HG03469 (cell line): ENCODE measurements around the gene BBS9.

ENCODE experiments used
- ATAC-seq: cut with Tn5 transposase; IDR thresholded peaks from one replicate; pipeline ENCODE4 v1.9.1; 2021; ENCODE audit warnings: mild to moderate bottlenecking, moderate library complexity, moderate number of reproducible peaks; ENCODE audit not compliant: unreplicated experiment

The BBS9 gene

GRCh38 chr7:33531888-33532287, 402.5 kb downstream of the BBS9 start:
- no peak for ATAC-seq

GRCh38 chr7:33534833-33535232, 405.5 kb downstream of the BBS9 start:
- ATAC-seq, result no peak

- ATAC-seq, result no peak
These were observed 406.6 kb downstream of the BBS9 start for GRCh38 chr7:33535989-33536388.

GRCh38 chr7:33536398-33537103, 407.2 kb downstream of the BBS9 start:
- ATAC-seq, result no peak

GRCh38 chr7:33537104-33537477, 407.7 kb downstream of the BBS9 start:
- no peak for ATAC-seq

- no peak for ATAC-seq
These were observed 409.8 kb downstream of the BBS9 start for GRCh38 chr7:33539198-33539597.

GRCh38 chr7:33539659-33540400, 410.5 kb downstream of the BBS9 start:
- no peak for ATAC-seq

GRCh38 chr7:33547880-33548279, 418.5 kb downstream of the BBS9 start:
- no peak for ATAC-seq

- ATAC-seq, result no peak
These were observed 421.0 kb downstream of the BBS9 start for GRCh38 chr7:33550363-33550762.

GRCh38 chr7:33550979-33551378, 421.6 kb downstream of the BBS9 start:
- ATAC-seq, result no peak

GRCh38 chr7:33554046-33554445, 424.7 kb downstream of the BBS9 start:
- ATAC-seq, result no peak

- no peak for ATAC-seq
These were observed 425.2 kb downstream of the BBS9 start for GRCh38 chr7:33554576-33554975.

GRCh38 chr7:33556472-33556871, 427.1 kb downstream of the BBS9 start:
- ATAC-seq, result no peak

GRCh38 chr7:33558549-33559323, 429.4 kb downstream of the BBS9 start:
- no peak for ATAC-seq

- ATAC-seq, result no peak
These were observed 430.0 kb downstream of the BBS9 start for GRCh38 chr7:33559324-33559710.

- ATAC-seq, result no peak
These were observed 433.6 kb downstream of the BBS9 start for GRCh38 chr7:33562996-33563395.

- no peak for ATAC-seq
These were observed 434.3 kb downstream of the BBS9 start for GRCh38 chr7:33563651-33564050.

GRCh38 chr7:33578166-33578565, 448.8 kb downstream of the BBS9 start:
- no peak for ATAC-seq

- ATAC-seq, result no peak
These were observed 449.7 kb downstream of the BBS9 start for GRCh38 chr7:33578881-33579672.

GRCh38 chr7:33579673-33579960, 450.3 kb downstream of the BBS9 start:
- no peak for ATAC-seq

GRCh38 chr7:33581236-33581635, 451.9 kb downstream of the BBS9 start:
- ATAC-seq, result no peak
